Keratinocyte (primary cell): Measurements from ENCODE around the gene NTF4.
A peak's percentile ranks its signal among the peaks of the same experiment; 100 is the strongest.

ENCODE experiments used
- CTCF ChIP-seq, 3 experiments: IDR thresholded peaks in 1 of 3; conservative IDR thresholded peaks in 1 of 3; optimal IDR thresholded peaks in 1 of 3; 2 replicates in 2 of 3; 3 replicates in 1 of 3; pipeline versions ENCODE3 to v1.5.1; 2011; ENCODE audit warnings: low read length in 3 of 3, mild to moderate bottlenecking in 3 of 3, moderate library complexity in 2 of 3, control low read depth in 1 of 3, inconsistent platforms in 1 of 3; ENCODE audit not compliant: insufficient read depth in 2 of 3; ENCODE audit errors: extremely low read depth in 1 of 3
- EZH2 ChIP-seq: IDR thresholded peaks from one replicate; pipeline ENCODE4 v1.6.1; 2012; ENCODE audit warnings: inconsistent platforms, mild to moderate bottlenecking, low read length, moderate library complexity

- TF ChIP-seq CTCF (optimal IDR thresholded peaks at IDR 0.05 in 1 of 3, IDR thresholded peaks at IDR 0.05 in 1 of 3, conservative IDR thresholded peaks at IDR 0.05 in 1 of 3; ENCODE audit: extremely low read depth in 1 of 3, insufficient read depth in 2 of 3, low read length in 3 of 3) = peak; percentile 93 to 100 (median 96)
- no peak for TF ChIP-seq EZH2
These were observed 33.1 kb upstream of the NTF4 start for GRCh38 chr19:49097453-49098288.
